Right lobe of liver (tissue), 4 donors: Measurements from ENCODE around the gene RTTN.

Experiments used
- POLR2A ChIP-seq: fragments of 450-650 bp; IDR thresholded peaks from one replicate; pipeline ENCODE4 v1.6.1; 2017; ENCODE audit warnings: antibody characterized with exemption, mild to moderate bottlenecking
- TF ChIP-seq, protein P1 (sequence below), 4 donors: fragments of 200-600 bp in 3 of 4; fragments of 450-650 bp in 1 of 4; IDR thresholded peaks; one replicate each; pipeline versions ENCODE4 v1.5.1 to v1.8.0; 2016 to 2022; ENCODE audit warnings: antibody characterized with exemption in 4 of 4, mild to moderate bottlenecking in 2 of 4
- donor health status: DM: no; HTN: no; CAD: no.
- donor health status: DM: no; HTN: no; CAD: no.
- donor health status: DM: no; HTN: yes; CAD: no.

DNA sequence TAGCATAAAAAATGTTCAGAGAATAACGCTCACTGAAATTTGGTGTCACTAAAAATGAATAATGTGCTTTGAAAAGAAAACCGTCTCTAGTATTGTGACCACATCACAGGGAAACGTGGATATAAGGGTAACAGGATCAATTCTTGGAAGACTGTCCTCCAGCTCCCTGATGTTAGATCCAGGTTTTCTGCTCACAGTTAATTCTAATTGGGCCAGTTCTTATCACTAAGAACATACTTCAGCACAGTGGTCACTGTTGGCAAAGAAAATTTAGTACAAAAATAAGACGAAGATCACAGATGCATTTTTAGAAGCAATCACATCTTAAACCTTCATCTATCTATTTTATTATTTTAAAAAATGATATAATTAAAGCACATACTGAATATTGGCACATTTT lies 200.8 kb downstream of the RTTN start:
- TF ChIP-seq, protein P1, sequence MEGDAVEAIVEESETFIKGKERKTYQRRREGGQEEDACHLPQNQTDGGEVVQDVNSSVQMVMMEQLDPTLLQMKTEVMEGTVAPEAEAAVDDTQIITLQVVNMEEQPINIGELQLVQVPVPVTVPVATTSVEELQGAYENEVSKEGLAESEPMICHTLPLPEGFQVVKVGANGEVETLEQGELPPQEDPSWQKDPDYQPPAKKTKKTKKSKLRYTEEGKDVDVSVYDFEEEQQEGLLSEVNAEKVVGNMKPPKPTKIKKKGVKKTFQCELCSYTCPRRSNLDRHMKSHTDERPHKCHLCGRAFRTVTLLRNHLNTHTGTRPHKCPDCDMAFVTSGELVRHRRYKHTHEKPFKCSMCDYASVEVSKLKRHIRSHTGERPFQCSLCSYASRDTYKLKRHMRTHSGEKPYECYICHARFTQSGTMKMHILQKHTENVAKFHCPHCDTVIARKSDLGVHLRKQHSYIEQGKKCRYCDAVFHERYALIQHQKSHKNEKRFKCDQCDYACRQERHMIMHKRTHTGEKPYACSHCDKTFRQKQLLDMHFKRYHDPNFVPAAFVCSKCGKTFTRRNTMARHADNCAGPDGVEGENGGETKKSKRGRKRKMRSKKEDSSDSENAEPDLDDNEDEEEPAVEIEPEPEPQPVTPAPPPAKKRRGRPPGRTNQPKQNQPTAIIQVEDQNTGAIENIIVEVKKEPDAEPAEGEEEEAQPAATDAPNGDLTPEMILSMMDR (IDR thresholded peaks at IDR 0.05), result no peak
- TF ChIP-seq POLR2A, result no peak
